ENCODE data around the gene PHLPP1.

GRCh38 chr18:62837011-62837410 lies 121.7 kb downstream of the PHLPP1 start:
- TF ChIP-seq CTCF (conservative IDR thresholded peaks at IDR 0.05; ENCODE audit: low read length) (no peak), EZH2phosphoT487 (IDR thresholded peaks at IDR 0.05; ENCODE audit: borderline replicate concordance, low read depth, low read length) (no peak)

All from OCI-LY7 (cell line).